Superior temporal gyrus (tissue), 1 donor: ENCODE results near the gene CCT3.

Experiments used
- DNase-seq: peaks from one replicate; pipeline ENCODE4 v3.0.0-alpha.2; 2016; ENCODE audit errors: extremely low spot score

The CCT3 gene

GRCh38 chr1:156281693-156282478 lies 56.2 kb downstream of the CCT3 start:
- no peak for DNase-seq

GRCh38 chr1:156281281-156281680 lies 56.8 kb downstream of the CCT3 start:
- no peak for DNase-seq

GRCh38 chr1:156279837-156280236 lies 58.3 kb downstream of the CCT3 start:
- DNase-seq, result no peak

GRCh38 chr1:156276966-156277381 lies 61.1 kb downstream of the CCT3 start:
- no peak for DNase-seq

GRCh38 chr1:156276532-156276931 lies 61.6 kb downstream of the CCT3 start:
- no peak for DNase-seq

- DNase-seq, result no peak
Observed at GRCh38 chr1:156270314-156270713, 67.8 kb downstream of the CCT3 start.

- no peak for DNase-seq
Observed at GRCh38 chr1:156268336-156268735, 69.8 kb downstream of the CCT3 start.

- no peak for DNase-seq
Observed at GRCh38 chr1:156266051-156266450, 72.0 kb downstream of the CCT3 start.

GRCh38 chr1:156263288-156263655 lies 74.8 kb downstream of the CCT3 start:
- DNase-seq, result no peak

- DNase-seq, result no peak
Observed at GRCh38 chr1:156262461-156263287, 75.4 kb downstream of the CCT3 start.

GRCh38 chr1:156260896-156261295 lies 77.2 kb downstream of the CCT3 start:
- no peak for DNase-seq

- peak; percentile 70 for DNase-seq
Observed at GRCh38 chr1:156259805-156260204, 78.3 kb downstream of the CCT3 start.
